ENCODE results near the gene IZUMO1.

The IZUMO1 gene

DNA sequence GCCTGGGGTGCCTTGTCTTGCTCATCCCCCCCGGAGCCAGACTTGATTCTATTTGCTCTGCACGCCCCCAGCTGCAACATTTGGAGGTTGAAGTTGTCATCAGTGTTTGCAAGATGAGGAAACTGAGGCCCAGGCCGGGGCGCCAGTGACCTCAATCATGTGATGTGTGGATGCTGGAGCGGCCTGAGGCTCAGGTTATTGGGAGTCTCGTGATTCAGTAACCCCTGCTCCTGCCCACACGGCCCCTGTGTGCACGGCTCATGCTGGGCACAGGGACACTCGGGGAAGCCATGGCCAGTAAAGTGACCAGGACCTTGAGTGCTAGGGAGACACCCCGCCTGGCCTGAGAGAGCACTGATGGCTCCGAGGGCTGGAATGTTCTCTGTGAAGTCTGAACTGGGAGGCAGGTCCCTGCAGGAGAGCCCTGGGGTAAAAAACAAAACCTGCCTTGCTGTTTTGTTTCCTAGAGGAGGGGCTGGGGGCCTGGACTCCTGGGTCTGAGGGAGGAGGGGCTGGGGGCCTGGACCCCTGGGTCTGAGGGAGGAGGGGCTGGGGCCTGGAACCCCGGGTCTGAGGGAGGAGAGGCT is 10.5 kb upstream of the IZUMO1 start:
- no peaks in the 10 kb centered on the region for H3K9me3 ChIP-seq (ENCODE audit: control insufficient read depth, low read length)
- no peak overlapping the region for H3K4me3 ChIP-seq (ENCODE audit: insufficient read depth, low read depth, low read length)
- peaks cover 19% of the 10 kb centered on the region for H3K27me3 ChIP-seq (ENCODE audit: control insufficient read depth, insufficient read depth, low read length, poor library complexity, severe bottlenecking)
- no peak overlapping the region for H3K27ac ChIP-seq (ENCODE audit: insufficient read depth, low read depth, low read length, poor library complexity, severe bottlenecking)
- no peaks in the 10 kb centered on the region for H3K36me3 ChIP-seq (ENCODE audit: control insufficient read depth, insufficient read depth, low read length)
- 89% methylated on average over 12 of the region's 12 CpGs for WGBS, 2 experiments
- peaks cover 3% of the 10 kb centered on the region for H3K4me1 ChIP-seq (ENCODE audit: control insufficient read depth, insufficient read depth, low read length)

DNA sequence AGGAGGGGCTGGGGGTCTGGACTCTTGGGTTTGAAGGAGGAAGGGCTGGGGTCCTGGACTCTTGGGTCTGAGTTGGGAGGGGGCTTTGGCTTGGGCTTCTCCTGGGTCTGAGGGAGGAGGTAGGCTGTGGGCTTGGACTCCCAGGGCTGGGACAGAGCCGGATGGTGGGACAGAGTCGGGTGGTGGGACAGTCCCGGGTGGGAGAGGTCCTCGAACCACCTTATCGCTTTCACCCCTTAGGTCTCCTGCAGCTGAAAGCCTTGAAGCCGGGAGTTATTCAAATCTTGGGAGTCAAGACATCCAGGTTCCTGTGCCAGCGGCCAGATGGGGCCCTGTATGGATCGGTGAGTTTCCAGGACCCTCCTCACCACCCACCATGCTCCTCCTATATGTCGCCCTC is 10.0 kb upstream of the IZUMO1 start:
- peaks cover 24% of the 10 kb centered on the region for H3K27me3 ChIP-seq (ENCODE audit: control insufficient read depth, insufficient read depth, low read length, poor library complexity, severe bottlenecking)
- no peaks in the 10 kb centered on the region for H3K36me3 ChIP-seq (ENCODE audit: control insufficient read depth, insufficient read depth, low read length)
- WGBS, 2 experiments: 87 to 90% methylated on average over 9 of the region's 9 CpGs

DNA sequence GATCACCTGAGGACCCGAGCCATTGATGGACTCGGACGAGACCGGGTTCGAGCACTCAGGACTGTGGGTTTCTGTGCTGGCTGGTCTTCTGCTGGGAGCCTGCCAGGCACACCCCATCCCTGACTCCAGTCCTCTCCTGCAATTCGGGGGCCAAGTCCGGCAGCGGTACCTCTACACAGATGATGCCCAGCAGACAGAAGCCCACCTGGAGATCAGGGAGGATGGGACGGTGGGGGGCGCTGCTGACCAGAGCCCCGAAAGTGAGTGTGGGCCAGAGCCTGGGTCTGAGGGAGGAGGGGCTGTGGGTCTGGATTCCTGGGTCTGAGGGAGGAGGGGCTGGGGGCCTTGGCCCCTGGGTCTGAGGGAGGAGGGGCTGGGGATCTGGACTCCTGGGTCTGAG is 9.5 kb upstream of the IZUMO1 start:
- no peaks in the 10 kb centered on the region for H3K9me3 ChIP-seq (ENCODE audit: control insufficient read depth, low read length)
- H3K4me3 ChIP-seq (ENCODE audit: insufficient read depth, low read depth, low read length): no peak overlapping the region
- H3K4me1 ChIP-seq (ENCODE audit: control insufficient read depth, insufficient read depth, low read length): peaks cover 3% of the 10 kb centered on the region
- no peak overlapping the region for H3K27ac ChIP-seq (ENCODE audit: insufficient read depth, low read depth, low read length, poor library complexity, severe bottlenecking)
- H3K27me3 ChIP-seq (ENCODE audit: control insufficient read depth, insufficient read depth, low read length, poor library complexity, severe bottlenecking): peaks cover 25% of the 10 kb centered on the region
- 92 to 95% methylated on average over 11 of the region's 11 CpGs for WGBS, 2 experiments
- no peaks in the 10 kb centered on the region for H3K36me3 ChIP-seq (ENCODE audit: control insufficient read depth, insufficient read depth, low read length)

More for the DNA sequence above, 10.0 kb upstream of the IZUMO1 start:
- Histone ChIP-seq H3K4me1 (ENCODE audit: control insufficient read depth, insufficient read depth, low read length) (peaks cover 3% of the 10 kb centered on the region), H3K9me3 (ENCODE audit: control insufficient read depth, low read length) (no peaks in the 10 kb centered on the region), H3K4me3 (ENCODE audit: insufficient read depth, low read depth, low read length) (no peak overlapping the region), H3K27ac (ENCODE audit: insufficient read depth, low read depth, low read length, poor library complexity, severe bottlenecking) (no peak overlapping the region)

DNA sequence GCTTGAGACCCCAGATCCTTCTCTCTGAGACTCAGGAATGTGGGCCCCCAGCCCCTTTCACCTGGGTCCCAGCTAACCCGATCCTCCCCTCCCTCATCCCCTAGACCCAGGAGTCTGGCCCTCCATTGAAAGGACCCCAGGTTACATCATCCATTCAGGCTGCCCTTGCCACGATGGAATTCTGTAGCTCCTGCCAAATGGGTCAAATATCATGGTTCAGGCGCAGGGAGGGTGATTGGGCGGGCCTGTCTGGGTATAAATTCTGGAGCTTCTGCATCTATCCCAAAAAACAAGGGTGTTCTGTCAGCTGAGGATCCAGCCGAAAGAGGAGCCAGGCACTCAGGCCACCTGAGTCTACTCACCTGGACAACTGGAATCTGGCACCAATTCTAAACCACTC is 9.1 kb upstream of the IZUMO1 start:
- peaks cover 3% of the 10 kb centered on the region for H3K4me1 ChIP-seq (ENCODE audit: control insufficient read depth, insufficient read depth, low read length)
- H3K36me3 ChIP-seq (ENCODE audit: control insufficient read depth, insufficient read depth, low read length): no peaks in the 10 kb centered on the region
- peaks cover 25% of the 10 kb centered on the region for H3K27me3 ChIP-seq (ENCODE audit: control insufficient read depth, insufficient read depth, low read length, poor library complexity, severe bottlenecking)
- H3K4me3 ChIP-seq (ENCODE audit: insufficient read depth, low read depth, low read length): no peak overlapping the region
- WGBS, 2 experiments: 85 to 87% methylated on average over 5 of the region's 5 CpGs
- no peaks in the 10 kb centered on the region for H3K9me3 ChIP-seq (ENCODE audit: control insufficient read depth, low read length)
- H3K27ac ChIP-seq (ENCODE audit: insufficient read depth, low read depth, low read length, poor library complexity, severe bottlenecking): no peak overlapping the region

DNA sequence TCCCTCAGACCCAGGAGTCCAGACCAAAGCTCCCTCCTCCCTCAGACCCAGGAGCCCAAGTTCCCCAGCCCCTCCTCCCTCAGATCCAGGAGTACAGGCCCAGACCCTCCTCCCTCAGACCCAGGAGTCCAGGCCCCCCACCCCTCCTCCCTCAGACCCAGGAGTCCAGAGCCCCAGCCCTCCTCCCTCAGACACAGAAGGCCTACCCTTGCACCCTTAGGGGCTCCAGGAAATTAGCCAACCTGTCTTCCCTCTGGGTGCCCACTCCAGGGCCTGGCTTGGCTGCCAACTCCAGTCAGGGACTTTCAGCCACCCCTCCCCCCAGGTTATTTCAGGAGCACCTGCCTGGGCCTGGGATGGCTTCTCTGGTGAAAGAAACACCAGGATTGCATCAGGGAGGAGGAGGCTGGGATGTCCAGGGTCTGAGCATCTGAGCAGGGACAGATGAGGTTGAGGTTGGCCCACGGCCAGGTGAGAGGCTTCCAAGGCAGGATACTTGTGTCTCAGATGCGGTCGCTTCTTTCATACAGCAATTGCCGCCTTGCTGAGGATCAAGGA is 8.5 kb upstream of the IZUMO1 start, which contains the start of gene FGF21:
TSS of gene FGF21 (plus strand) at position 441 of the 558 bp plus-strand sequence. CDS start 713 bp downstream, outside the sequence.
- no peaks in the 10 kb centered on the region for H3K36me3 ChIP-seq (ENCODE audit: control insufficient read depth, insufficient read depth, low read length)
- 92% methylated on average over 4 of the region's 4 CpGs for WGBS, 2 experiments

DNA sequence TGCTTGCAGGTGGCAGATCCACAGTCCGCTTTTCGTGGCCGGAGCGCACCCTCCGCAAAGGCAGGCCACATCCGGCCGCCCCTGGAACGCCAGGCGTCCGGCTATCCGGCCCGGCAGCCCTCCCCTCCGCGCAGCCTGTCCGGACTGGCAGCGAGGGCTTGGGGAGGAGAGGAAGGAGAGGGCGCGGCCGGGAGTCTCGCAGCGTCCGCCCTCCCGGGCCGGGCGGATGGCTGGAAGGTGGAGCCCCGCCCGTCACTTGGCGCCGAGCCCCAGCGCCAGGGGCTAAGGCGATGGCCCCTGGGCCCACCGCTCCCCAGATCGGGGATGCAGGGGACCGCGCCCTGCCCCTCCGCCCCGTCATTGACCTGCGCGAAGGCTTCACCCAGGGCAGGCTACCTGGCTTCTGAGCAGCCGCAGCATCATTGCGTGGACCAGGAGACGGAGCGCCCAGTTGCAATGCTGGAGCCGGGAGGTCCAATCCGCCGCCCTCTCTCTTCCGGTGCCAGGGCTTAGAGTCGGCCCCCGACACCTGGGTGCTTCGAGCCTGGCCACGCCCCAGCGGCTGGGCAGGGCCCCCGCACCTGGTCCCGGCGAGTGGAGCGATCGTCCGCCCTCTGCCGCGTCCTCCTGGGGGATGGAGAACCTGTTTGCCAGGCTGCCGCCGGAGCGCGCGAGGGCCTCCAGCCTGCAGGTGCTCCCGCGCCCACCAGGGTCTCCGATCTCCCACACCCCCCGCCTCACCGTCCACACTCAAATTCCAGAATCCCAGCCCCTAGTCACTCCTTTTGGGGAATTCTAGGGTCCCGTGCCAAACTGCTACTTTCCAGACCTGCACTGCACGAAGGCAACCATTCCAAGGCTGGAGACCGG is 6.0 kb upstream of the IZUMO1 start, which contains the start of gene FUT1:
TSS of gene FUT1 (minus strand) at position 146 of the 870 bp plus-strand sequence. CDS start 1,360 bp downstream, outside the sequence.
- Histone ChIP-seq H3K9me3 (ENCODE audit: control insufficient read depth, low read length) (no peaks in the 10 kb centered on the region), H3K27ac (ENCODE audit: insufficient read depth, low read depth, low read length, poor library complexity, severe bottlenecking) (no peak within 1 kb of the TSS), H3K4me1 (ENCODE audit: control insufficient read depth, insufficient read depth, low read length) (peaks cover 3% of the 10 kb centered on the region), H3K4me3 (ENCODE audit: insufficient read depth, low read depth, low read length) (peak within 1 kb of the TSS; percentile 67), H3K36me3 (ENCODE audit: control insufficient read depth, insufficient read depth, low read length) (peaks cover 5% of the 10 kb centered on the region), H3K27me3 (ENCODE audit: control insufficient read depth, insufficient read depth, low read length, poor library complexity, severe bottlenecking) (peaks cover 25% of the 10 kb centered on the region)
- WGBS, 2 experiments: 1% methylated on average over 73 of the region's 73 CpGs

More for the DNA sequence above, 8.5 kb upstream of the IZUMO1 start, which contains the start of gene FGF21:
- Histone ChIP-seq H3K27me3 (ENCODE audit: control insufficient read depth, insufficient read depth, low read length, poor library complexity, severe bottlenecking) (peaks cover 25% of the 10 kb centered on the region), H3K4me1 (ENCODE audit: control insufficient read depth, insufficient read depth, low read length) (peaks cover 3% of the 10 kb centered on the region), H3K27ac (ENCODE audit: insufficient read depth, low read depth, low read length, poor library complexity, severe bottlenecking) (no peak within 1 kb of the TSS), H3K9me3 (ENCODE audit: control insufficient read depth, low read length) (no peaks in the 10 kb centered on the region), H3K4me3 (ENCODE audit: insufficient read depth, low read depth, low read length) (no peak within 1 kb of the TSS)

DNA sequence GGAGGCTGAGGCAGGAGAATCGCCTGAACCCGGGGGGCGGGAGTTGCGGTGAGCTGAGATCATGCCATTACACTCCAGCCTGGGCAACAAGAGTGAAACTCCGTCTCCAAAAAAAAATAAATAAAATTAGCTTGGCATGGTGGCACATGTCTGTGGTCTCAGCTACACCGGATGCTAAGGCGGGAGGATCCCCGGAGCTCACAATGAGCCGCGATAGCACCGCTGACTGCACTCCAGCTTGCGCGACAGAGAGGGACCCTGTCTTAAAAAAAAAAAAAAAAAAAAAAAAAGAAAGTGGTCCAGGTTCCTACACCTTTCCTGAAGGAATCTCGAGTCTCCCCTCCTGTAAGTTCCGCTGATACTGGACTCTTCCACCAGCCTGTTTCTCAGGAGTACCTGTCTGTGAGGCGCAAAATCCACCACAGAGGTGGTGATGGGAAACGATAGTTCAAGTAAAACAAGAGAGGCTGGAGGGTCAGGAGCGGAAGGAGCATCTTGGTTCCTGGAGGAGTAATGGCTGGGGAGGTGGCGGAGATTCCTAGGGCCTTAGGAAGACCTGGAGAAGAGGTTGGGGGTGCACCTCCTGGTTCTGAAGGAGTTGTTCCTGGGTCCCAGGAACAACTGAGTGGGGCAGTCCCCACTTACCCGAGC is 5.3 kb upstream of the IZUMO1 start:
- Histone ChIP-seq H3K27me3 (ENCODE audit: control insufficient read depth, insufficient read depth, low read length, poor library complexity, severe bottlenecking) (peaks cover 25% of the 10 kb centered on the region), H3K9me3 (ENCODE audit: control insufficient read depth, low read length) (no peaks in the 10 kb centered on the region), H3K27ac (ENCODE audit: insufficient read depth, low read depth, low read length, poor library complexity, severe bottlenecking) (no peak overlapping the region), H3K36me3 (ENCODE audit: control insufficient read depth, insufficient read depth, low read length) (peaks cover 5% of the 10 kb centered on the region), H3K4me3 (ENCODE audit: insufficient read depth, low read depth, low read length) (peak overlapping the region; percentile 67), H3K4me1 (ENCODE audit: control insufficient read depth, insufficient read depth, low read length) (peaks cover 3% of the 10 kb centered on the region)
- 31 to 34% methylated on average over 20 of the region's 20 CpGs for WGBS, 2 experiments

DNA sequence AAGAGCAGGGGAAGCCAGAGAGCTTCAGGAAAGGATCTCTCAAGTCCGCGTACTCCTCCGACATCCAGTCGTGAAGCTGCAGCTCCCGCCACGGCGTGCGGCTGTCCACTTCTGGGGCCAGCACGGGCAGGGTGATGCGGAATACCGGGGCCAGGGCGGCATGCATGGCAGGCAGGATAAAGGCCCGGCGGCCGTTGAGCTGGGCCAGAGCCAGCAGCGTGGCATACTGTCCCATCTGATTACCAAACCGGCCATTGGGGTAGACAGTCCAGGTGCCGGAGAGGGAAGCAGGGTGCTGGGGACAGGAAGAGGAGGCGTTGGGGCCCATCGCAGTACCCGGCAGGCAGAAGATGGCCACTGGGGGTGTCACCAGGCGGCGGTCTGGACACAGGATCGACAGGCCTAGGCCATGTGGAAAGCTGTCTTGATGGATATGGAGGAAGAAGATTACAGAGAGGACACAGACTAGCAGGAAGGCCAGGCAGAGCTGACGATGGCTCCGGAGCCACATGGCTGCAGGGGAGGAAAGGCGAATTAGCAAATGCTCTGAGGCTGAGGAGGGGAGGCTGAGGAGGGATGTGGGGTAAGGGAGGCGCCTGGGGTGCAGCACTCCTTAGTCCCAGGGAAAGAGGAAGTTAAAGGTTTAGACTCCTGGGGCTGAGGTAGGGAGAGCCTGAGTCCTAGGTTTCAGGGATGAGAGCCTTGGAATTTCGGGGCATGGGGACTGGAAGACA is 4.2 kb upstream of the IZUMO1 start:
- Histone ChIP-seq H3K27me3 (ENCODE audit: control insufficient read depth, insufficient read depth, low read length, poor library complexity, severe bottlenecking) (peaks cover 25% of the 10 kb centered on the region), H3K27ac (ENCODE audit: insufficient read depth, low read depth, low read length, poor library complexity, severe bottlenecking) (no peak overlapping the region), H3K4me3 (ENCODE audit: insufficient read depth, low read depth, low read length) (no peak overlapping the region)

DNA sequence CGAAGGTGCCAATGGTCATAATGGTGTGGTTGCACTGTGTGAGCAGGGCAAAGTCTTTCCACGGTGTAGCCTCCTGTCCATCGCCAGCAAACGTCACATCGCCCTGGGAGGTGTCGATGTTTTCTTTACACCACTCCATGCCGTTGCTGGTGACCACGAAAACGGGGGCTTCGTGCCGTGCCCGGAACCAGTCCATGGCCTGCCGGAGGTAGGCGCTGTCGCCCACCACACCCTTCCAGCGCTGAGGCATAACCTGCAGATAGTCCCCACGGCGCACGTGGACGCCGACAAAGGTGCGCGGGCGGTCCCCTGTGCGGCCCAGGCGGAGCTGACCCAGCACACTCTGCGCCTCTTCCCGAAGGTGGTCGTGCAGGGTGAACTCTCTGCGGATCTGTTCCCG is 3.6 kb upstream of the IZUMO1 start:
- Histone ChIP-seq H3K27me3 (ENCODE audit: control insufficient read depth, insufficient read depth, low read length, poor library complexity, severe bottlenecking) (peaks cover 25% of the 10 kb centered on the region), H3K4me3 (ENCODE audit: insufficient read depth, low read depth, low read length) (no peak overlapping the region)
- WGBS, 2 experiments: 95 to 96% methylated on average over 31 of the region's 31 CpGs

More for the DNA sequence above, 4.2 kb upstream of the IZUMO1 start:
- peaks cover 3% of the 10 kb centered on the region for H3K4me1 ChIP-seq (ENCODE audit: control insufficient read depth, insufficient read depth, low read length)
- peaks cover 5% of the 10 kb centered on the region for H3K36me3 ChIP-seq (ENCODE audit: control insufficient read depth, insufficient read depth, low read length)
- 94 to 95% methylated on average over 29 of the region's 29 CpGs for WGBS, 2 experiments
- no peaks in the 10 kb centered on the region for H3K9me3 ChIP-seq (ENCODE audit: control insufficient read depth, low read length)

More for the DNA sequence above, 3.6 kb upstream of the IZUMO1 start:
- no peak overlapping the region for H3K27ac ChIP-seq (ENCODE audit: insufficient read depth, low read depth, low read length, poor library complexity, severe bottlenecking)
- peaks cover 3% of the 10 kb centered on the region for H3K4me1 ChIP-seq (ENCODE audit: control insufficient read depth, insufficient read depth, low read length)
- no peaks in the 10 kb centered on the region for H3K9me3 ChIP-seq (ENCODE audit: control insufficient read depth, low read length)
- H3K36me3 ChIP-seq (ENCODE audit: control insufficient read depth, insufficient read depth, low read length): peaks cover 5% of the 10 kb centered on the region

All from ectodermal cell (in vitro differentiated cells).